22Rv1 (cell line): ENCODE results near the gene SERPINA3.

ENCODE experiments used
- CTCF ChIP-seq: fragments of 450-650 bp; IDR thresholded peaks from 2 replicates; pipeline ENCODE4 v1.5.1; 2017; ENCODE audit warnings: mild to moderate bottlenecking
- ZFX ChIP-seq: fragments of 450-650 bp; IDR thresholded peaks from 2 replicates; pipeline ENCODE4 v1.6.1; 2017; ENCODE audit warnings: antibody characterized with exemption, borderline replicate concordance

- TF ChIP-seq CTCF, result no peak
- no peak for TF ChIP-seq ZFX
Observed at GRCh38 chr14:94571950-94572349, 40.2 kb upstream of the SERPINA3 start.
